Measurements from ENCODE around the gene GGACT.

Gene GGACT

DNA sequence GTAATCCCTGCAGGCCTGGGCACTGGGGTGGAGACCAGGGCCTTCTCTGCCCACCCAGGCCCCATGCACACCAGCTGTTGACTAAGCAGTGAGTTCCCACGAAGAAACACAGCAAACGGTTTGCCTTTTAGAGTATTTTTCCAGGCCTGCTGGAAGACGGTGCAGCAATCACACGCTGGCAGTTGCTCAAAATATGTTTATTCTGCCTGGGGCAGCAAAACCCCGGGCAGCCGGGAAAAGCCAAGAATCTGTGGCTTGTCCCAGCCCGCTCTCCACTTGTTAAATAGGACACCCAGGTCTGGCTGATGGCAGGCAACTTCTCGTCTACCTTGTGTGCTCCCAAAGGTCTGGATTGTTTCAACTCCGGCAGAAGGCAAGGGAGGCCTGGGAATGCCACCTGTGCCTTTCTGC lies 40.8 kb downstream of the GGACT start:
- no peak for DNase-seq (ENCODE audit: low read depth)

DNA sequence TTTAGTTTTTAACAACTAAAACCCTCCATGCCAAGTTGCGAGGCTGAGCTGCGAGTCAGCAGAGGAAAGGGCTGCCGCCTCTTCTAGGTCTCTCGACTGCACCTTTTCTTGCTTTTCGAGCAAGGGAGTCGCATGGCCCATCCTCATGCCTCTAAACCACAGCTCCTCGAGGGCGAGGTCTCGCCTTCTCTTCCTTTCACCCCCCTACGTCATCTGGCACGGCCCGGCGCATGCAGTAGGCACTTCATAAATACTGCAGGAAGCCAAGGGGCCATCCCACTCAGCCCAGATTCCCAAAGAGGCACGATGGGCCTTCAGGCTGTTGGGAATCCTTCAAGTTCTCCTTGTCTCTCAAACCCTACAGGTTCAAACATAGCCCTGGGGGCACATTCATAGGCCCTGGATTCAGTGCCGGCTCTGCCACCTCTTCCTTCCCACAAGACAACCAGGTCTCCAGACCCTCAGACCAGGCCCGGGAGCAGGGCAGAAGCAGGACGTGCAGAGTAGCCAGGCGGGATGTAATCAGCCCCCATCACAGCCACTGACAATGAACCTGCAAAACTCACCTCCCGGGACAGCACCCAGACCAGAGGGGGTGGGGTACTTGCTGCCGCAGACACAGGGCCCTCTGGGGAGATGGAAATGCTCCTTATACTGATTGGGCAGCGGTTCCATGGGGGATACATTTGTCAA lies 41.7 kb downstream of the GGACT start:
- no peak for DNase-seq (ENCODE audit: low read depth)

DNA sequence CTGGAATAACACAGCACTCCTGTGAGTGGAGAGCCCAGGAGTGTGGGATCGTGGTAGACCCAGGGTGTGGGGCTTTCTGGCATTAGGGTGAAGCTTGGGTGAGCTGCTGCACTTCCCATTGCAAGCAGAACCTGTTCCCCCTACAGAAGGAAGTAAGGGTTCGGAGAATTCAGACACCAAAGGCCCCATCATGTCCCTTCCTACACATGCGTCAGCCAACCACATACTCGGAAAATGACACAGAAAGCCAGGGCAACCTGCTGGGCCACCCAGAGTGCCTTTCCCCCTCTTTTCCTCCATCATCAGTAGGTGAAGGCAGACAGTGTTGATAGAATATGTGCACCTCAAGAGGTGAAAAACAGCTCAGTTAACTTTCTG lies 42.9 kb downstream of the GGACT start:
- DNase-seq (ENCODE audit: low read depth): no peak

DNA sequence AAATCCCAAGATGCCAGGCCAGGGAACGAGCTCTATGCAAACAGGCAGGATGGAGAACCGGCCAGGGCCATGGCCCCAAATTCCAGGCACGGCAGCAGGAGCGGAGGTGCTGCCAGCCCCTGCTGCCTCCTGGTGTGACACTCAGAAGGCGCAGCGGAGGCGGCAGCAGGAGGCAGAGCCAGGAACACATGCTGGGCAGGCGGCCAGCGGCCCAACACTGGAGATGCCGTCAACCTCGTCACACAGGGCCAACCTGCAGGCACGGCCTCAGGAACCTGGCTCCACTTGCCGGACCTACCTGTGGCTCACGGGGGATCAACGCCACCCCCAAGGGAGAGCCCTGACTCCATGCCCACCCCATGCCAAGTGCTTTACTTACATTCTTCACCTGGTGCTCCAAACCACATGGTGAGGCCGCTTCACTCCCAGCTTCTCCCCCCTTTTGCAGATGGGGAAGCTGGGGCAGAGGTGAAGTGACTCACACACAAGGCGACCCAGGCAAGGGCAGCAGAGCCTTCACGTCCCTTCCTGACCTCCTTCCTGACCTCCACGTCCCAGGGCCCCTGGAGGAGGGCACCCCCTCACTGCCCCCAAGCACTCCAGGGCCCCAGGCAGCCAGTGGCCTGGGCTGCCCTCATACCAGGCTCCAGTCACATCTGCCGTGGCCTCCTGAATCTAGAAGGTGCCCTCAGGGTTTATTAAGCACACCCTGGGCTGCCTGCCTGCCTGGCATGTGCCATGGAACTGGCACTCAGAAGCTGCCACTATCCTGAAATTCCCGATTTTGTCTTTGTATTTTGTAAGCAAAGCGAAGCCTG lies 43.5 kb downstream of the GGACT start:
- DNase-seq (ENCODE audit: low read depth): no peak

DNA sequence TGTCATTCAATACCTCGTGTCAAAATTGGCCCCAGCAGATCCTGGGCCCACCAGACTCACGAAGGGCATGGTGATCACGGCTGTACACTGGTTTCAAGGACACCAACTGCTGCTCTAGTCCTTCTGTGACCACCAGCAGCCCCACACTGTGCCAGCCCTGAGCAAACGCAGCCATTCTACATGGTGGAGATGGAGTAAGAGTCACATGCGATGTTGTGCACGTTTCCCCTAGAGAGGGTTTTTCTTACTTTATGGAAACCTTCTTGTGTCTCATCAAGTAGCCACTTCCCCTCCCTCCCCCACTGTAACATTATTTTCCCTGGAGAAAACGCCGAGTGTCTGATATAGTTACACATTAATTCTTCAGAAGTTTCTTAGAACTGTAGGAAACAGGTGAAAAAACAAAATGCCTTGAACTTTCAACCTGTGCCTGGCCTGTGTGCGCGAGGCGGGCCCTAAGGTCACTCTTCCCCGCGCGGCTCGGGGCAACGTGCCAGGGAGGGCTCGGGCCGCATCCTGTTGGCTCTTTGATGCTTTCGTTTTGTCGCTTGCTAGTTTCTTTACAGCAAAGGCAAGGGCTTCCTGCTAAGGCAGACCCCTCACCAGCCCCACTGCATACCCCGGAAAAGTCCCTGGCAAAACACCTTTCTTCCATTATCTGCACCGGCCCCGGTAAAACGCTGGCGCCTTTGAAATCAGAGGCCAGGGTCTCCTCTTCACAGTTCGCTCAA lies 44.6 kb downstream of the GGACT start:
- DNase-seq (ENCODE audit: low read depth): no peak

DNA sequence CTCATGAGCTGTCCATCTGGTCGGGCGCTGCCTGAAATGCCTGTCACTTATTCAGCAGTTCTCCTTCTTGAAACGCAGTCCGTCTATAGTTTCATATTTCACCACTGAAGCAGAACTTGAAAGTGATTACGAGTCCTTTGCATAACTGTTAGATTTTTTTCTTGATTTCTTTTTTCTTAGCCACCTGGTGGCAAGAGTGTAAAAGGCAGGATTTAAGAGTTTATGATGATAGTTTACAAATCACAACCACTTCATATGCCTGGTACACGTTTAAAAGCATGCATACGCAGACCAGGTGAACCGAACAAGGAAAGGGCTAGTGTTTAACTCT lies 45.8 kb downstream of the GGACT start:
- no peak for DNase-seq (ENCODE audit: low read depth)

DNA sequence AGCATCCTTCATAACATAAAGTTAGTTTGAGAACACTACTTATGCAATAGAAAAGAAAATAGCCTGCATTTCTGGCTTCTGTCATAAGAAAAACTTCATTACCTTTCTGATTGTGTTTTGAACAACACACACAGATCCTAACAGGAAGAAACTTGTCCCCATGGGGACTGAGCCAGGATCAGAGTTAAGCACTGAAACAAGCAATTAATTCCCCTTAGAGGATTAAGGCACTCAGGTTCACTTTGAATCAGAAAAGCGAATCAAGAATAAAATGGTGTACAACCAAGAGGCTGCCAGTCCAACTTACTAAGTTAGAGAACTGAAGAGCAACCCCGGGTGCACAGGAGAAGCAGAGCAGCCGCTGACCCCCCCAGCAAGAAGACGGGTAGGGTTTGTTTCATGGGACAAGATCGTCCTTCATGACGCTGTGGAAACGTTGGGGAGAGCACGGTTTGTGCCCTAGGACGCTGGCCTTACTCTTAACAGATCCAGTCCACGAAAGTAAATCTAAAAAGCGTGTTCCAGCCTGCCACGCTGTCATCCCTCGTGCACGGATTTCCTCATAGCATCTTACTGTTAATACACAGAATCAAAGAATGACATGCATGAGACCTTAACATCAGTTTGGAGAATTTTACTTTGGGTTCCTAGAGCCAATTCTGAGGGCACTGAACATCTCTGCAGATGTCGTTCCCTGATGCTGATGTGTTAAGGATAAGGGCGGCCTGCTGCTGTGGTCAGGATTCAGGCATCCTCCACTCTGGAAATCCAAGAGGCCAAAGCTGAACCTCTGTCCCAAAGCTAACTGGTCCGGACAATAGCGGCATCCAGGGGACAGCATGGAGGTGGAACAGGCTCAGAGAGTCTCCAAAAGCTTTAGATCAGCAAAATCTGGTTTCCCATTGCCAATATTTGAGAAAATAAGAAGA lies 46.4 kb downstream of the GGACT start:
- no peak for DNase-seq (ENCODE audit: low read depth)

DNA sequence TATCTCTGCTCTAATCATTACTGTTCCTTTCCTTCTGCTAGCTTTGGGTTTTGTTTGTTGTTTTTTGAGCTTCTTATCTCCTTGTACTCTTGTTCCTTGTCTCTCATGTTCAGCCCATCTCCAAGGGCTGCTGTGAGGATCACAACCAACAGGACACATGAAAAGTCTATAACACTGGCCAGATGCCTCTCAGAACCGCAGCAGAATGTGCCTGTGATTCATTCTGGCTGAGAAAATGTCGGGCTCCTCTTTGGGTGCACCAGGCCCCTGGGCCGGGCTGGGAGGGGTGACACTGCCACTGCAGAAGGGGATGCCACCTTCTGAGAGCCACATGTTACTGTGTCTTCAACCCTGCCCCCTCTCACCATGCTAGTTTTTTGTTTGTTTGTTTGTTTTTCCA lies 48.0 kb downstream of the GGACT start:
- no peak for DNase-seq (ENCODE audit: low read depth)

DNA sequence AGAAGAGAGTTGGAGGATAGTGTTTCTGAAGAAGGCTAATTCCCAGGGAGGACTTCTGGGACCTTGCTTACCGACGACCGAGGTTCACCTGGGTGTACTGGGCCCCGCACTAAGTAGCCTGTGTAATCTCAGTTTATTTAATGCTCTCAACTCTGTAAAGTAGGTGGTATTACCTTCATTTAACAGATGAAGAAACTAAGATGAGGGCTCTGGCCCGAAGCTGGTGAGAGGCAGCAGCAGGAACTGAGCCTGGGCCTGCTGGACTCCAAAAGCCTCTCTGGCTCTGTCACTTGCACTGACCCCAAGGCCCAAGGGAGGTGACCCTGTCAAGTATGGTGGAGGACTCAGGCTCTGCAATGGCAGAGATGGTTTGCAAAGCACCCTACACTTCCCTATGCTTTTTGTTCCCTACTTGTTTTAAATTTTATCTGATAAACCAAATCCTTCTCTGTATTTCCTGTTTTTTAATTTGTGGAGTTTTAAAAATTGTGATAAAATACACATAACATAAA lies 50.6 kb downstream of the GGACT start:
- DNase-seq (ENCODE audit: low read depth): no peak

DNA sequence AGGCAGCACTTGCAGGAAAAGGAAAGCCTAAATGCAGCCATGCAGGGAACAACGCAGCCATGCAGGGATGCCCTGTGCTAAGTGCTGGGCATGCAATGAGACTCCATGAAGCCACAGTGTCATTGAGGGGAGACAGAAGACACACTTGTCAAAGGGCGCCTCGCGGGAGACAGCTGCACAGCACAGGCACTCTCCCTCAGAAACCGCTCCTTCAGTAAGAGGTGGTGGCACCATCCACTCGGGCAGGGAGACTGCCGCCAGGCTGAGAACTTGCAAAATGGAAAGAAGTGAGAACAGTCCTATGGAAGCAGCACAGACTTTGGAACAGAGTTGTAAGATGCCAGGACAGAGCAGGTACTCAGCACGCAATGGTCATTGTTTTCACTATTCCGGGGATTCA lies 51.1 kb downstream of the GGACT start:
- no peak for DNase-seq (ENCODE audit: low read depth)

DNA sequence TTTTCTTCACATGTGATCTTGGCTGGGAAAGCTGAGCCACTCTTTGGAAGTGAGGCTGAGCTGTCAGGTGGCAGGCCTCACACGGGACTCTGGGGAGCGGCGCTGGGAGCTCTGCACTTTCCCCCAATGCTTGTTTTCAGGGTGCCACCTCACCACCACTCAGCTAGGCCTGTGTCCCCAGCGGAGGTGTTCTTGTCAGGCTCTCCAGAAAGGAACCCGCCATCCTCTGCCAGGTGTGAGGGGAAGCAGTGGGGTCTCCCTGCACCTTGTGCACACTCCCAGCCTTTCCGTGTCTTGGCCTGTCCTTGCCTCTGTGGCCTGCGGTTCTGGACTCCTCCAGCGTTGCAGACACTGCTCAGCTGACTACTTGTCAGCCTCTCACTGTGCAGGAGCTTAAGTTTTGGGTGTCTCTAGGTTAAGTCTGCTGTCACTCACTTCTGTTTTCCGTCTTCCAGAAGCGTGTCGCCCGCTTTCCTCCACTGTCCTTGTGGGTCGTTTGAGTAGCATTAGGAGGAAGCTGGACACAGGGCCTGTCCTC lies 51.9 kb downstream of the GGACT start:
- DNase-seq (ENCODE audit: low read depth): no peak

DNA sequence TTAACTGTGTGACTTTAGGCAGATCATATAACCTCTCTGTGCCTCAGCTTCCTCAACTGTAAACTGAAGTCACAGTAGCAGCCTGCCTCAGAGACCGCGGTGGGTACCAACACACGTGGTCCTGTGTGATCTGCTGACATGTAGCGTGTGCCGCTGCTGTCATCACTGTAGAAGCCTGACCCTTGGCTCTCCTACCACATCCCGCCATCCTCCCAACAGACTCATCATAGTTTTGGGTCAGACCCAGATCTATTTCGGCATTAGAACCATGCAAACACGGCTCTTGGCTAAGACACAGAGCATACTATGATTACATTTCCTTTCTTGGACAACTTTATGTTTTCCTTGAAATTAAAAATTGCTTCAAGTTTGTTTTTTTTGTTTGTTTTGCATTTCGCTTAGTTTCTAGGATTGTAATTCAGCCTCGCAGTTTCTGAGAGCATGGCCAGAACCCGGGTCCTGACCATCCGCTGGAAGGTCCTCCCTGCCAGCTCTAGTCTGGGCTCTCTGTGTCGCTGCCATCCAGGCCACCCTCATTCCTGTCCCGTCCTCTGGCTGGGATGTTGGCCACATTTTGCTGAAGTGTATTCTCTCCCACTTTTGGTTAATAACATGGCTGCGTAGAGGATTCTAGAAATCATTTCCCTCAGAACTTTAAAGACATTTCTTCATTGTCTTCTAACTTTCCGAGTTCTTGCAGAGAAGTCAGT lies 53.0 kb downstream of the GGACT start:
- DNase-seq (ENCODE audit: low read depth): no peak

DNA sequence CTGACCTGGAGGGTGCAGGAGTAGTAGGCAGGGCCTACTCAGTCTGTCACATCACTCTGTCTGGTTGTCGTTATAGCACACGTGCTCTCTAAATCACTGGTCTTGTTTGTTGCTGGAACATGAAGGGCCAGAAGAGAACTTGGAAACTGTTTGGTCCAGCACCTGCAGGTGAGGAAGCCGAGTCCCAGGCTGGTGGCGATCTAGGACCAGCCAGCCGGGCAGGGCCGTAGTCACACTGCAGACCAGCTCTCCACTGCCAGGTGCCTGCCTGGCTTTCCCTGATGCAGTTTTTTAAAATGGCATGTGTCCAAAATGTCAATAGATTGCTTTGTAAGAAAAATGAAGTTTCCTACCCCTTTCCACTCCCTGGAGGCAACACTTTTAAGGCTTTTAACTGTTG lies 53.7 kb downstream of the GGACT start:
- no peak for DNase-seq (ENCODE audit: low read depth)

DNA sequence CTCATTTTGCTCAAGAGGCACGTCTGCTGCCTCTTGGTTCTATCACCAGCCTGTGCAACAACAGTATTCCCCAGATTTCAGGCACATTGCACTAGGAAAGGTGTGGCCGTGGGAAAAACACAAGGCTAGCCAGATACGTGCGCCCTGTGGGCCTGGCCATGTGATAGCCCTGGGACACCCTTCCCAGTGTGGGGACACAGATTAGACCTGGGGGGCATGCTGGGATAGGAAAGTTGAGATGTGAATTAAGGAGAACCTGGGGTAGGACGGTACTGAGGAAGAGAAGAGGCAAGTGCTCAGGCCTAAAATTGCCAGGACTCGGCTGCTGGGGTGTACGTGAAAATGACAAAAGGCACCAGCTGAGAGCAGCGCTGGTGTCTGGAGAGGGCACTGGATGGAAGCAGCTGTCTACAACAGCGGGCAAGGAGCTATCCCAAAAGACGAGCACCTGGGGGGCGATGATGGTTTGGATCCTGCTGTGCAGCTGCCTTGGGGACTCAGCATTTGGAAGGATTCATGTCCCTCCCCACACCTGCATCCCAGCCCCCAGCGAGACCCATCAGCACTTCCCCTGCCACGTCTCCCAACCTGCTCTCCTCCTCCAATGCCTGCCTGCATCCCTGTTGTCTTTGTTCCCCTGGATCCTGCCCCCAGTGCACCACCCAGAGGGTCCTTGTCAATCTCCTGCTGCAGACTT lies 54.3 kb downstream of the GGACT start:
- DNase-seq (ENCODE audit: low read depth): no peak

DNA sequence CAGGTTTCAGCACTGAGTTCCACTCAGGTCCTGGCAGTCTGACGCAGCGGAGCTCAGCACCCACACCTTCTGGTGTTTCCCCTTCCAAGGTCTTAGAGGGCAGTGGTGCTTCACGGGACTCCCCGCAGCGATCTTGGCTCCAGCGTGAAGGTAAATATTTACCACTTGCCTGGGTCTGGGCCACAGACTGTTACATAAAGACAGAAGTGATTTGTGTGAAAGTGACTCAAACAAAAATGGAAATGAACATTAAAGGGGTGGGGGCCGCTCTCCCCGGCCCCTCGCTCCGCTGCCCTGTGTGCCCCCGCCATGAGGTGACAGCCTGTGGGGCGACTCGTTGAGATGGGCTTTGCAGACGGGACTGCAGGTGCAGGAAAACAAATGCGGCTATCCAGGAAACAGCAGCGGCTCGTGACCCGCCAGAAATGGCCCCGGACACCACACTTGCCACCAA lies 55.0 kb downstream of the GGACT start:
- no peak for DNase-seq (ENCODE audit: low read depth)

DNA sequence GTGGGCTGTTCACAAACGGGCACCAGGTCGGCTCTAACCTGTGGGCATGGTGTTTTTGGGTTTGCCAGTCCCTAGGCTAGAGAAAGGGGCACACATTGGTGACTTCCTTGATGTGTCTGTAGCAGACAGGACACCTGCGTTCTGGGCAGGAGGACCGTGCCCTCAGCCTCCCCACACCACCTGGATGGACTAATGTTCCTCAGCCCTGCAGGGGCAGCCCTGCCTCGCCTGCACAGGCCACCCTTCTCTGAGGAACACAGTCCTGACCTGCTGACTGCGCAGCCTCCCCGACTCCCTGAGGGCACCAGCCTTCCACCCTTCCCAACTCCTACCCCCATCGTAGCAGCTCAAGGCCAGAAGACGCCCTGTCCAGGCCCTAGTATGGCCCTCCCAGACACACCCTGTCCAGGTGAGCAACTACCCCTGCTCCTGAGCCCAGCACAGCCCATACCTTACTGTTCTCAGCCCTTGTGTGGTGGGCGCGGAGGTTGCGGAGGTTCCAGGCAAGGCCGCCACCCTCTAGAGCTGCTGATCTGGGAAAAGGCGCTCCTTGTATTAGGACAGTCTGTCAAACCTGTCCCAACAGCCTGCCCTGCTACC lies 55.7 kb downstream of the GGACT start:
- DNase-seq (ENCODE audit: low read depth): no peak

DNA sequence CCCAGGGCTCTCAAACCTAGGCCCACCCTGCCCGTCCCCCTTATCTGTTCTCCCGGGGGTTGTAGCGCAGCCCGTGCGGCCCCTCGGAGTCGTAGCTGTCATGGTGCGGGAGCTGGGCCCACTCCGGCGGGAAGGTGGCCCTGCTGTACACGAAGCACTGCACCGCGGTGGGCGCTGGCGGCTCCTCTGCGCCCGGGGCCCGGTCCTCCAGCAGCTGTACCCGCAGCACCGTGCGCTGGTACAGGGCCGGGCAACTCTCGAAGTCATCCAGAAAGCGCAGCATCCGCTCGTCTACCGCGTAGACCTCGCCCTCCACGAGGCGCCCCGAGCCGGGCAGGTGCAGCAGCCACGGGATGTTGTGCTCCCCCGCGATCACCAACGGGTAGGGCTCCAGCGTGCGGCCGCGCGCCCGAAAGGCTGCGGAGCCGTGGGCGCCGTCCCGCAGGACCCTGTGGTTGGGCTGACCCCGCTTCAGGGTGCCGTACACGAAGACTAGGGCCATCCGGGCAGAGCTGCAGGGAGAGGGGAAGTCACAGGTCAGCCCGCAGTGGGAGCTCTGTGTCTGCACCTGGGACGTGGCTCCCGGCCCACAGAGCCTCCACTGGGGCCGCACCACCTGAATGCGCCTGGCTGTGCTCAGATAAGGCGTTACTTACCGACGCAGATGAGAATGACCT lies 56.4 kb downstream of the GGACT start:
- no peak for DNase-seq (ENCODE audit: low read depth)

DNA sequence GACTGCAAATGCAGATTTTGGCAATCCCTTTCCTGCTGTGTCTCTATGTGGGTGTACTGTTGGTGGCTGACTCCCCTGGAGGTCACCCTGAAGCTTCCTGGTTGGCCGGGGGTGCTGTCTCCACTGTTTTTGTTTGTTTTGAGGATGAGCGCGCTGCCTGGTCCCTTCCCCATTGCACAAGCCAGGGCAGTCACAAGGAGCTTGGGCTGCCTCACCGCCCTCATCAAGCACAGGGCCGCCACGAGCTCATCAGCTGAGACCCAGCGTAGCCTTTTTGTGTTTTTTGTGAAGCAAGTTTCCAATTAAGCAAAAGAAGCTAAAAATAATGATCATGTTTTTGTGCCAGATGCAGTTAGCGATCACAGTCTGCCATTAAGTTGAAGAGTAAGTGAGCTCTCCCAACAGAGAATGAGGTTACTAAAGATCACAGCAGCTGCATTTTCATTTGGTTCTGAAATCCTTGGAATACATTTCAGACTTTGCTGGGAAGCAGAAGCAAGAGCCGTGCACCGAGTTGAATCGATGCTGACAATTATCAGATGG lies 57.8 kb downstream of the GGACT start:
- no peak for DNase-seq (ENCODE audit: low read depth)
